Neural progenitor cell (in vitro differentiated cells): ENCODE data around the gene ZNF674.

Experiments
- CTCF ChIP-seq: fragments of 200-600 bp; sonication (generic); IDR thresholded peaks from 2 replicates; pipeline ENCODE4 v1.5.1; 2017; ENCODE audit warnings: antibody characterized with exemption, mild to moderate bottlenecking
- EZH2 ChIP-seq: fragments of 200-600 bp; sonication (generic); IDR thresholded peaks from 2 replicates; pipeline ENCODE4 v1.6.1; 2017; ENCODE audit warnings: antibody characterized with exemption, mild to moderate bottlenecking, moderate library complexity

GRCh38 chrX:46500054-46500453 lies 45.2 kb downstream of the ZNF674 start:
- TF ChIP-seq CTCF (no peak), EZH2 (no peak)
